Measurements from ENCODE around the gene CHST10. TPM values are rescaled to one million over a fixed set of nuclear protein-coding genes. Genes with fewer than 3 reads are reported as not detected.

The CHST10 gene
- total RNA-seq, 1 experiment from 2014 or later = 29.7 TPM

DNA sequence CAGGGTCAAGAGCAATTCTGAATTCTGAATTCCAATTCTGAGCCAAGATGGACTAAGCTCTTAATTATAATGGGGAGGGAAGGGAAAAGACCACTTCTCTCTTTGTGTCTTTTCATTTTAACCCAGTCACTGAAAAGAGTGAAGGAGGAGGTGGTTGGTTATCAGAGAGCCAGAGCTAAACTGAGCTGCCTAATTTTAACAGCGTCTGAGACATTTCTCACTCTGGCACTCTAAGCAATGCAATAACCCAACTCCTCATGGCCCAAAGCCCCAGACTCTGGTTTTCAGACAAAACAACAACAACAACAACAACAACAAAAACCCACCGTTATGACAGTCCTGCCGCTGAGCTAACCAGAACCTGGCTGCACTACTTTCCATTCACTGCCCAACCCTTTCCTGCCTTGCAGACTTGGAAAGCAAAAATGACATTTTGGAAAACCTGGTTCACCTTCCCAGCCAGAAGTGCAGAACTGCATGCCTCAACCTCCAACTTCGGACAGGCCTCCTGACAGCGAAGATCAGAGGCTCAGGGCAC is 1.0 kb downstream of the CHST10 start:
- Histone ChIP-seq H3K23ac (ENCODE audit: insufficient read length, low read depth, low read length) (no peak overlapping the region), H3K14ac (ENCODE audit: insufficient read depth, low read length) (0 out of 2 replicates have a peak overlapping the region, but pooled peaks have one; percentile 4), H3K79me1 (ENCODE audit: insufficient read depth, low read depth, low read length, poor library complexity, severe bottlenecking) (no peaks in the 10 kb centered on the region), H2BK12ac (ENCODE audit: insufficient read length, low read depth, low read length) (no peak overlapping the region), H4K5ac (ENCODE audit: insufficient read length, low read depth, low read length) (no peak overlapping the region), H3T11ph (ENCODE audit: low read length) (no peak overlapping the region), H3K27ac (ENCODE audit: insufficient read length, low read depth, low read length) (no peak overlapping the region), H3K9me3 (ENCODE audit: control insufficient read depth, low read depth, low read length) (no peaks in the 10 kb centered on the region), H2BK5ac (ENCODE audit: insufficient read length, low read length) (no peak overlapping the region), H4K20me1 (ENCODE audit: control insufficient read depth, insufficient read depth, insufficient read length) (no peaks in the 10 kb centered on the region), H3K23me2 (ENCODE audit: insufficient read length, low read depth, low read length, poor library complexity, severe bottlenecking) (peaks cover 13% of the 10 kb centered on the region), H3K27me3 (ENCODE audit: insufficient read depth, low read length) (no peaks in the 10 kb centered on the region), H4K8ac (replicated peaks; ENCODE audit: insufficient read length, low read depth, low read length) (no peak overlapping the region), H3K4me2 (ENCODE audit: insufficient read depth, insufficient read length, low read length) (peak overlapping the region; percentile 96), H3K9ac (ENCODE audit: extremely low read depth, insufficient read length, low read length) (peak overlapping the region; percentile 48), H2BK15ac (ENCODE audit: low read depth, low read length) (no peak overlapping the region), H3K79me2 (ENCODE audit: insufficient read depth, low read length) (peaks cover 4% of the 10 kb centered on the region; the same call in 1 of the 2 replicates), H3K18ac (ENCODE audit: insufficient read length, low read depth, low read length) (no peak overlapping the region), H2AFZ (ENCODE audit: low read length) (no peak overlapping the region), H3K56ac (ENCODE audit: insufficient read length, low read depth, low read length) (no peak overlapping the region), H2BK120ac (ENCODE audit: low read depth, low read length, poor library complexity, severe bottlenecking) (no peak overlapping the region), H2AK5ac (ENCODE audit: insufficient read length, low read length) (no peak overlapping the region), H3K4ac (ENCODE audit: low read depth, low read length) (no peak overlapping the region), H3K4me1 (ENCODE audit: insufficient read depth, low read length) (peaks cover 22% of the 10 kb centered on the region), H2BK20ac (ENCODE audit: low read depth, low read length, poor library complexity, severe bottlenecking) (no peak overlapping the region), H4K91ac (ENCODE audit: insufficient read length, low read depth, low read length) (no peak overlapping the region)
- H3K27me3 Mint-ChIP-seq (ENCODE audit: low read depth) = peaks cover 2% of the 10 kb centered on the region; the same call in 1 of the 2 replicates
- no peaks in the 10 kb centered on the region for H3K9me3 Mint-ChIP-seq
- peaks cover 56 to 60% of the 10 kb centered on the region in 2 experiments for H3K4me1 Mint-ChIP-seq
- peak overlapping the region in 1 of 3 experiments; percentile 91; a peak in 3 of 7 replicates for H3K27ac Mint-ChIP-seq
- peaks cover 0 to 3% (median 0%) of the 10 kb centered on the region in 3 experiments; a peak in 4 of 7 replicates for H3K36me3 Mint-ChIP-seq (ENCODE audit: insufficient read depth in 1 of 3, low read depth in 3 of 3)
- H3K4me3 Mint-ChIP-seq = peak overlapping the region; percentile 89 to 91
- no peak for DNase-seq
- WGBS (ENCODE audit: extremely low coverage, insufficient read length, low lambda C conversion rate) = no CpG with 5 or more reads among the region's 5 CpGs
- TF ChIP-seq, protein P1, sequence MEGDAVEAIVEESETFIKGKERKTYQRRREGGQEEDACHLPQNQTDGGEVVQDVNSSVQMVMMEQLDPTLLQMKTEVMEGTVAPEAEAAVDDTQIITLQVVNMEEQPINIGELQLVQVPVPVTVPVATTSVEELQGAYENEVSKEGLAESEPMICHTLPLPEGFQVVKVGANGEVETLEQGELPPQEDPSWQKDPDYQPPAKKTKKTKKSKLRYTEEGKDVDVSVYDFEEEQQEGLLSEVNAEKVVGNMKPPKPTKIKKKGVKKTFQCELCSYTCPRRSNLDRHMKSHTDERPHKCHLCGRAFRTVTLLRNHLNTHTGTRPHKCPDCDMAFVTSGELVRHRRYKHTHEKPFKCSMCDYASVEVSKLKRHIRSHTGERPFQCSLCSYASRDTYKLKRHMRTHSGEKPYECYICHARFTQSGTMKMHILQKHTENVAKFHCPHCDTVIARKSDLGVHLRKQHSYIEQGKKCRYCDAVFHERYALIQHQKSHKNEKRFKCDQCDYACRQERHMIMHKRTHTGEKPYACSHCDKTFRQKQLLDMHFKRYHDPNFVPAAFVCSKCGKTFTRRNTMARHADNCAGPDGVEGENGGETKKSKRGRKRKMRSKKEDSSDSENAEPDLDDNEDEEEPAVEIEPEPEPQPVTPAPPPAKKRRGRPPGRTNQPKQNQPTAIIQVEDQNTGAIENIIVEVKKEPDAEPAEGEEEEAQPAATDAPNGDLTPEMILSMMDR (conservative IDR thresholded peaks at IDR 0.05) = no peak
